HepG2 (cell line): ENCODE results near the gene AQP11. TPM values are rescaled to one million over a fixed set of nuclear protein-coding genes. Genes with fewer than 3 reads are reported as not detected.

Experiments
- ATAD3A ChIP-seq: sonication (generic); formaldehyde crosslinking; IDR thresholded peaks from 2 replicates; pipeline ENCODE4 v1.4.0; 2020; ENCODE audit warnings: missing genetic modification reagents
- ATF1 ChIP-seq: IDR thresholded peaks from 2 replicates; pipeline ENCODE4 v1.6.1; 2016; ENCODE audit warnings: mild to moderate bottlenecking, control low read depth
- ERF ChIP-seq: IDR thresholded peaks from 2 replicates; pipeline ENCODE4 v1.6.1; 2018; ENCODE audit warnings: missing biosample characterization, missing genetic modification reagents
- IRX3 ChIP-seq: sonication (generic); formaldehyde crosslinking; IDR thresholded peaks from 2 replicates; pipeline ENCODE4 v1.8.1; 2023; ENCODE audit warnings: mild to moderate bottlenecking, low read depth, missing genetic modification reagents, borderline replicate concordance
- MAFG ChIP-seq: sonication (generic); formaldehyde crosslinking; IDR thresholded peaks from 2 replicates; pipeline ENCODE4 v1.5.1; 2020; ENCODE audit warnings: mild to moderate bottlenecking, missing genetic modification reagents
- MIXL1 ChIP-seq: IDR thresholded peaks from 2 replicates; pipeline ENCODE4 v1.6.1; 2016
- RBM39 ChIP-seq: fragments of 200-400 bp; formaldehyde crosslinking; IDR thresholded peaks from one replicate; pipeline ENCODE4 v1.6.1; 2018; ENCODE audit warnings: antibody characterized with exemption, mild to moderate bottlenecking, low read depth, low read length; ENCODE audit not compliant: poor library complexity, severe bottlenecking
- SOX13 ChIP-seq, 3 experiments: fragments of 450-650 bp in 1 of 3; sonication (generic) in 1 of 3; formaldehyde crosslinking in 1 of 3; IDR thresholded peaks in 2 of 3; conservative IDR thresholded peaks in 1 of 3; 2 replicates each; pipeline versions ENCODE4 v1.5.0 to v1.6.1; 2016 to 2020; ENCODE audit warnings: antibody characterized with exemption in 1 of 3, mild to moderate bottlenecking in 1 of 3, missing compliant biosample characterization in 1 of 3, missing genetic modification reagents in 1 of 3, moderate library complexity in 1 of 3
- THAP11 ChIP-seq: IDR thresholded peaks from 2 replicates; pipeline ENCODE4 v1.6.1; 2016; ENCODE audit warnings: missing biosample characterization, missing genetic modification reagents
- ZNF121 ChIP-seq: sonication (generic); formaldehyde crosslinking; IDR thresholded peaks from 2 replicates; pipeline ENCODE4 v1.5.0; 2020; ENCODE audit warnings: mild to moderate bottlenecking, missing genetic modification reagents
- ZNF138 ChIP-seq: sonication (generic); formaldehyde crosslinking; IDR thresholded peaks from 2 replicates; pipeline ENCODE4 v1.5.0; 2020; ENCODE audit warnings: mild to moderate bottlenecking, low read depth, missing genetic modification reagents
- ZNF253 ChIP-seq: sonication (generic); formaldehyde crosslinking; IDR thresholded peaks from 2 replicates; pipeline ENCODE4 v1.8.0; 2022; ENCODE audit warnings: mild to moderate bottlenecking, missing genetic modification reagents, borderline replicate concordance
- ZNF550 ChIP-seq: sonication (generic); formaldehyde crosslinking; IDR thresholded peaks from 2 replicates; pipeline ENCODE4 v1.4.0; 2020; ENCODE audit warnings: mild to moderate bottlenecking, missing genetic modification reagents, borderline replicate concordance
- ZNF703 ChIP-seq: sonication (generic); formaldehyde crosslinking; IDR thresholded peaks from 2 replicates; pipeline ENCODE4 v1.5.1; 2020; ENCODE audit warnings: missing genetic modification reagents, mild to moderate bottlenecking, moderate library complexity, borderline replicate concordance
- ZSCAN20 ChIP-seq: sonication (generic); formaldehyde crosslinking; IDR thresholded peaks from 2 replicates; pipeline ENCODE4 v1.4.0; 2020; ENCODE audit warnings: missing genetic modification reagents, mild to moderate bottlenecking, borderline replicate concordance
- ZSCAN29 ChIP-seq: sonication (generic); formaldehyde crosslinking; conservative IDR thresholded peaks from 2 replicates; pipeline ENCODE4 v1.4.0; 2020; ENCODE audit warnings: mild to moderate bottlenecking, missing genetic modification reagents
- polyA plus RNA-seq, 8 experiments: library from polyadenylated mRNA; depleted of rRNA in 3 of 8; stranded (reverse) in 7 of 8; unstranded in 1 of 8; fragments of >200 nt; fragmentation: Illumina TruSeq in 4 of 8; extraction: Trizol in 4 of 8; gene quantifications; 2 replicates each; pipeline versions ENCODE4 v1.2.1 to v1.2.3, GENCODE V29; 2011 to 2016; ENCODE audit warnings: low read depth in 4 of 8, missing spikeins in 1 of 8, mixed read lengths in 1 of 8; ENCODE audit not compliant: insufficient read depth in 1 of 8
- total RNA-seq, 5 experiments: library from RNA; depleted of rRNA; stranded (reverse); fragments of >200 nt; fragmentation: Illumina TruSeq; extraction: Trizol; gene quantifications; 2 replicates each; pipeline ENCODE4 v1.2.3, GENCODE V29; 2016; ENCODE audit warnings: low read depth in 1 of 5
- TF ChIP-seq, protein P1 (sequence below): sonication (generic); formaldehyde crosslinking; IDR thresholded peaks from 2 replicates; pipeline ENCODE4 v1.5.1; 2020; ENCODE audit warnings: missing genetic modification reagents, mild to moderate bottlenecking, borderline replicate concordance
- TF ChIP-seq, protein P2 (sequence below): sonication (generic); formaldehyde crosslinking; IDR thresholded peaks from 2 replicates; pipeline ENCODE4 v1.4.0; 2020; ENCODE audit warnings: missing genetic modification reagents
- TF ChIP-seq, protein P3 (sequence below): sonication (generic); formaldehyde crosslinking; IDR thresholded peaks from 2 replicates; pipeline ENCODE4 v1.4.0; 2020; ENCODE audit warnings: missing genetic modification reagents
- TF ChIP-seq, protein P4 (sequence below): sonication (generic); formaldehyde crosslinking; IDR thresholded peaks from 2 replicates; pipeline ENCODE4 v1.4.0; 2020; ENCODE audit warnings: low read depth, missing genetic modification reagents

AQP11 gene
- total and polyA plus RNA-seq, 2 of the 13 experiments (the other 11 are each of a cell fraction or from before 2014, with no cell fraction given): 10.4 to 15.3 TPM

DNA sequence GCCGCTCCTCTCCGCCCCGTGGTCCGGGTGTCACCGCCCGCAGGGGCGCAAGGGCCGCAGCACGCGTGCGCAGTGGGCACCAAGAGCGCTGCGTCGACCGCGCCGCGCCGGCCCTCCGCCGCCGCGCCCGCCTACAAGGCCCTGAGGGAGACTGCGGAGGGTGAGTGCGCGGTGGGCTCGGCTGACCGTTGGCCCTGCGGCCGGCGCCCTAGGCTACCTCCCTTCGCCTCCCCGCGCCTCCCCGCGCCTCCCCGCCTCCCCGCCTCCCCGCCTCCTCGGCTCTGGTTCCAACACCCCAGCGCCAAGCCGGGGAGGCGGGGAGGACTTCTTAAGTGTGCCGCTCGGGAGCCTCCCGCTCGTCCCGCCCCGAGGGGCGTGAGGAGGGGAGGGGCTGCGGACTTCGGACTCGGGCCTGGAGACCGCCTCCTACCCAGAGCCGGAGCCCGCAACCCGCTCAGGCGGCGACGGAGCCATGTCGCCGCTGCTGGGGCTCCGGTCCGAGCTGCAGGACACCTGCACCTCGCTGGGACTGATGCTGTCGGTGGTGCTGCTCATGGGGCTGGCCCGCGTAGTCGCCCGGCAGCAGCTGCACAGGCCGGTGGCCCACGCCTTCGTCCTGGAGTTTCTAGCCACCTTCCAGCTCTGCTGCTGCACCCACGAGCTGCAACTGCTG, at the start of gene AQP11 (continued):
- TF ChIP-seq RBM39 (peak; percentile 88), ZNF121 (CRISPR knock-in tag) (peak; percentile 13; the same call in 1 of the 2 replicates), ATF1 (CRISPR knock-in tag) (no peak), SOX13 (IDR thresholded peaks at IDR 0.05) (no peak; the same call in 1 of the 2 replicates), SOX13 (CRISPR knock-in tag; conservative IDR thresholded peaks at IDR 0.05 in 1 of 2, IDR thresholded peaks at IDR 0.05 in 1 of 2) (peak in 1 of 2 experiments; percentile 71; a peak in 2 of 4 replicates), ERF (CRISPR knock-in tag) (peak; percentile 85; the same call in 1 of the 2 replicates), MIXL1 (CRISPR knock-in tag) (0 out of 2 replicates have a peak, but pooled peaks have one; percentile 27), ZNF138 (CRISPR knock-in tag) (peak; percentile 18; the same call in 1 of the 2 replicates), ATAD3A (CRISPR knock-in tag) (no peak), THAP11 (peak; percentile 66), ZNF253 (0 out of 2 replicates have a peak, but pooled peaks have one; percentile 37), ZNF703 (CRISPR knock-in tag) (peak; percentile 84), IRX3 (CRISPR knock-in tag) (no peak; the same call in 1 of the 2 replicates), MAFG (CRISPR knock-in tag) (no peak), ZSCAN20 (peak; percentile 16; the same call in 1 of the 2 replicates), ZSCAN29 (CRISPR knock-in tag) (no peak), ZNF550 (CRISPR knock-in tag) (0 out of 2 replicates have a peak, but pooled peaks have one; percentile 19)
- TF ChIP-seq, protein P1, sequence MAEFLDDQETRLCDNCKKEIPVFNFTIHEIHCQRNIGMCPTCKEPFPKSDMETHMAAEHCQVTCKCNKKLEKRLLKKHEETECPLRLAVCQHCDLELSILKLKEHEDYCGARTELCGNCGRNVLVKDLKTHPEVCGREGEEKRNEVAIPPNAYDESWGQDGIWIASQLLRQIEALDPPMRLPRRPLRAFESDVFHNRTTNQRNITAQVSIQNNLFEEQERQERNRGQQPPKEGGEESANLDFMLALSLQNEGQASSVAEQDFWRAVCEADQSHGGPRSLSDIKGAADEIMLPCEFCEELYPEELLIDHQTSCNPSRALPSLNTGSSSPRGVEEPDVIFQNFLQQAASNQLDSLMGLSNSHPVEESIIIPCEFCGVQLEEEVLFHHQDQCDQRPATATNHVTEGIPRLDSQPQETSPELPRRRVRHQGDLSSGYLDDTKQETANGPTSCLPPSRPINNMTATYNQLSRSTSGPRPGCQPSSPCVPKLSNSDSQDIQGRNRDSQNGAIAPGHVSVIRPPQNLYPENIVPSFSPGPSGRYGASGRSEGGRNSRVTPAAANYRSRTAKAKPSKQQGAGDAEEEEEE: peak; percentile 39; the same call in 1 of the 2 replicates
- TF ChIP-seq, protein P2, sequence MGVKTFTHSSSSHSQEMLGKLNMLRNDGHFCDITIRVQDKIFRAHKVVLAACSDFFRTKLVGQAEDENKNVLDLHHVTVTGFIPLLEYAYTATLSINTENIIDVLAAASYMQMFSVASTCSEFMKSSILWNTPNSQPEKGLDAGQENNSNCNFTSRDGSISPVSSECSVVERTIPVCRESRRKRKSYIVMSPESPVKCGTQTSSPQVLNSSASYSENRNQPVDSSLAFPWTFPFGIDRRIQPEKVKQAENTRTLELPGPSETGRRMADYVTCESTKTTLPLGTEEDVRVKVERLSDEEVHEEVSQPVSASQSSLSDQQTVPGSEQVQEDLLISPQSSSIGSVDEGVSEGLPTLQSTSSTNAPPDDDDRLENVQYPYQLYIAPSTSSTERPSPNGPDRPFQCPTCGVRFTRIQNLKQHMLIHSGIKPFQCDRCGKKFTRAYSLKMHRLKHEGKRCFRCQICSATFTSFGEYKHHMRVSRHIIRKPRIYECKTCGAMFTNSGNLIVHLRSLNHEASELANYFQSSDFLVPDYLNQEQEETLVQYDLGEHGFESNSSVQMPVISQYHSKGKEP: 0 out of 2 replicates have a peak, but pooled peaks have one; percentile 33
- TF ChIP-seq, protein P3, sequence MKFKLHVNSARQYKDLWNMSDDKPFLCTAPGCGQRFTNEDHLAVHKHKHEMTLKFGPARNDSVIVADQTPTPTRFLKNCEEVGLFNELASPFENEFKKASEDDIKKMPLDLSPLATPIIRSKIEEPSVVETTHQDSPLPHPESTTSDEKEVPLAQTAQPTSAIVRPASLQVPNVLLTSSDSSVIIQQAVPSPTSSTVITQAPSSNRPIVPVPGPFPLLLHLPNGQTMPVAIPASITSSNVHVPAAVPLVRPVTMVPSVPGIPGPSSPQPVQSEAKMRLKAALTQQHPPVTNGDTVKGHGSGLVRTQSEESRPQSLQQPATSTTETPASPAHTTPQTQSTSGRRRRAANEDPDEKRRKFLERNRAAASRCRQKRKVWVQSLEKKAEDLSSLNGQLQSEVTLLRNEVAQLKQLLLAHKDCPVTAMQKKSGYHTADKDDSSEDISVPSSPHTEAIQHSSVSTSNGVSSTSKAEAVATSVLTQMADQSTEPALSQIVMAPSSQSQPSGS: 0 out of 2 replicates have a peak, but pooled peaks have one; percentile 13
- TF ChIP-seq, protein P4, sequence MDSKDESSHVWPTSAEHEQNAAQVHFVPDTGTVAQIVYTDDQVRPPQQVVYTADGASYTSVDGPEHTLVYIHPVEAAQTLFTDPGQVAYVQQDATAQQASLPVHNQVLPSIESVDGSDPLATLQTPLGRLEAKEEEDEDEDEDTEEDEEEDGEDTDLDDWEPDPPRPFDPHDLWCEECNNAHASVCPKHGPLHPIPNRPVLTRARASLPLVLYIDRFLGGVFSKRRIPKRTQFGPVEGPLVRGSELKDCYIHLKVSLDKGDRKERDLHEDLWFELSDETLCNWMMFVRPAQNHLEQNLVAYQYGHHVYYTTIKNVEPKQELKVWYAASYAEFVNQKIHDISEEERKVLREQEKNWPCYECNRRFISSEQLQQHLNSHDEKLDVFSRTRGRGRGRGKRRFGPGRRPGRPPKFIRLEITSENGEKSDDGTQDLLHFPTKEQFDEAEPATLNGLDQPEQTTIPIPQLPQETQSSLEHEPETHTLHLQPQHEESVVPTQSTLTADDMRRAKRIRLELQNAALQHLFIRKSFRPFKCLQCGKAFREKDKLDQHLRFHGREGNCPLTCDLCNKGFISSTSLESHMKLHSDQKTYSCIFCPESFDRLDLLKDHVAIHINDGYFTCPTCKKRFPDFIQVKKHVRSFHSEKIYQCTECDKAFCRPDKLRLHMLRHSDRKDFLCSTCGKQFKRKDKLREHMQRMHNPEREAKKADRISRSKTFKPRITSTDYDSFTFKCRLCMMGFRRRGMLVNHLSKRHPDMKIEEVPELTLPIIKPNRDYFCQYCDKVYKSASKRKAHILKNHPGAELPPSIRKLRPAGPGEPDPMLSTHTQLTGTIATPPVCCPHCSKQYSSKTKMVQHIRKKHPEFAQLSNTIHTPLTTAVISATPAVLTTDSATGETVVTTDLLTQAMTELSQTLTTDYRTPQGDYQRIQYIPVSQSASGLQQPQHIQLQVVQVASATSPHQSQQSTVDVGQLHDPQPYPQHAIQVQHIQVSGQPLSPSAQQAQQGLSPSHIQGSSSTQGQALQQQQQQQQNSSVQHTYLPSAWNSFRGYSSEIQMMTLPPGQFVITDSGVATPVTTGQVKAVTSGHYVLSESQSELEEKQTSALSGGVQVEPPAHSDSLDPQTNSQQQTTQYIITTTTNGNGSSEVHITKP (CRISPR knock-in tag): peak; percentile 51; the same call in 1 of the 2 replicates
